K562 (cell line): ENCODE data around the gene LRRTM2. TPM values are rescaled to one million over a fixed set of nuclear protein-coding genes. Genes with fewer than 3 reads are reported as not detected.

Experiments used
- ATAC-seq: fragments of 200-7000 bp; cut with Tn5 transposase; 3 replicates; pipeline ENCODE4 v1.9.1; 2020; ENCODE audit warnings: moderate library complexity
- BruUV-seq: library from RNA; stranded (reverse); fragments of 400-500 nt; replicated peaks from 2 replicates; lab custom pipeline; 2021; lab: Mats Ljungman, UMichigan
- CTCF ChIA-PET: fragments of 300-600 bp; formaldehyde crosslinking; extraction: SDS; loops from one replicate; lab custom pipeline; 2021; ENCODE audit warnings: low intra/inter-chr PET ratio; lab: Yijun Ruan, JAX
- POLR2A ChIA-PET: fragments of 300-600, 350-650 bp; sonication (Branson Sonifier 250); formaldehyde crosslinking; extraction: SDS; loops from one replicate; lab custom pipeline; 2021; ENCODE audit warnings: antibody characterized with exemption, inconsistent platforms; lab: Yijun Ruan, JAX
- DNase-seq, 4 experiments: peaks; one replicate each; pipeline versions ENCODE4 v3.0.0 to v3.0.0-alpha.2; 2011 to 2018; ENCODE audit warnings: low spot score in 3 of 4, mixed read lengths in 3 of 4; ENCODE audit errors: extremely low read depth in 1 of 4
- FAIRE-seq: peaks from 2 replicates; lab custom pipeline; 2011; peaks lifted over from hg19 to GRCh38; lab: Jason Lieb, UNC
- H2AFZ ChIP-seq: 2 replicates; pipeline ENCODE4 v1.6.0; 2011; ENCODE audit warnings: low read depth, low read length, control low read depth, inconsistent platforms
- H3K27ac ChIP-seq: fragments of 200-600 bp; 3 replicates; pipeline ENCODE4 v1.8.0; 2011; ENCODE audit warnings: low read depth, mild to moderate bottlenecking, control low read depth, inconsistent platforms, low read length, moderate library complexity, mixed read lengths; ENCODE audit errors: extremely low read depth
- H3K27me3 ChIP-seq, 2 experiments: fragments of 300-600 bp in 1 of 2; 2 replicates in 1 of 2; 3 replicates in 1 of 2; pipeline versions ENCODE4 v1.6.0 to v1.8.0; 2011; ENCODE audit warnings: inconsistent platforms in 2 of 2, low read length in 2 of 2, mild to moderate bottlenecking in 1 of 2, mixed read lengths in 1 of 2, moderate library complexity in 1 of 2; ENCODE audit not compliant: control insufficient read depth in 2 of 2, insufficient read depth in 2 of 2
- H3K36me3 ChIP-seq: fragments of 300-600 bp; 3 replicates; pipeline ENCODE4 v1.8.0; 2011; ENCODE audit warnings: mild to moderate bottlenecking, low read length, inconsistent platforms; ENCODE audit not compliant: control insufficient read depth, insufficient read depth
- H3K4me1 ChIP-seq, 2 experiments: fragments of 200-600 bp in 1 of 2; replicated peaks in 1 of 2; 2 replicates in 1 of 2; 3 replicates in 1 of 2; pipeline versions ENCODE4 v1.5.1 to v1.8.0; 2011; ENCODE audit warnings: inconsistent platforms in 2 of 2, low read length in 2 of 2, mild to moderate bottlenecking in 1 of 2, mixed read lengths in 1 of 2, moderate library complexity in 1 of 2; ENCODE audit not compliant: control insufficient read depth in 2 of 2, insufficient read depth in 2 of 2
- H3K4me2 ChIP-seq: 2 replicates; pipeline ENCODE4 v1.6.1; 2011; ENCODE audit warnings: low read length, control low read depth, inconsistent platforms, mixed read lengths; ENCODE audit not compliant: insufficient read depth
- H3K4me3 ChIP-seq: fragments of 200-600 bp; sonication (generic), shearing (Covaris generic); 2 replicates; pipeline ENCODE4 v1.5.1; 2016; ENCODE audit warnings: control low read depth, inconsistent platforms
- H3K79me2 ChIP-seq: fragments of 200-600 bp; 3 replicates; pipeline ENCODE4 v1.8.0; 2011; ENCODE audit warnings: low read length, inconsistent platforms; ENCODE audit not compliant: control insufficient read depth, insufficient read depth
- H3K9ac ChIP-seq, 2 experiments: 2 replicates each; pipeline versions ENCODE4 v1.6.0 to v1.6.1; 2011; ENCODE audit warnings: low read depth in 2 of 2, low read length in 2 of 2, control low read depth in 1 of 2, inconsistent platforms in 1 of 2, mild to moderate bottlenecking in 1 of 2, mixed read lengths in 1 of 2; ENCODE audit not compliant: insufficient read depth in 1 of 2
- H3K9me1 ChIP-seq: one replicate; pipeline ENCODE4 v1.6.0; 2011; ENCODE audit warnings: inconsistent platforms, mild to moderate bottlenecking, low read length, moderate library complexity; ENCODE audit not compliant: control insufficient read depth, insufficient read depth
- H3K9me3 ChIP-seq: replicated peaks from 2 replicates; pipeline ENCODE4 v1.5.1; 2011; ENCODE audit warnings: low read depth, low read length, inconsistent platforms; ENCODE audit not compliant: control insufficient read depth, insufficient read depth
- H4K20me1 ChIP-seq: replicated peaks from 2 replicates; pipeline ENCODE4 v1.6.1; 2011; ENCODE audit warnings: low read length, inconsistent platforms, mixed read lengths; ENCODE audit not compliant: control insufficient read depth, insufficient read depth
- ATF3 ChIP-seq, 2 experiments: fragments of 450-650 bp in 1 of 2; sonication (generic) in 1 of 2; formaldehyde crosslinking in 1 of 2; IDR thresholded peaks in 1 of 2; conservative IDR thresholded peaks in 1 of 2; 2 replicates each; pipeline versions ENCODE4 v1.6.1 to v1.8.1; 2016 to 2023; ENCODE audit warnings: mild to moderate bottlenecking in 2 of 2, moderate library complexity in 2 of 2, inconsistent platforms in 1 of 2, missing genetic modification reagents in 1 of 2
- ATF7 ChIP-seq: fragments of 450-650 bp; IDR thresholded peaks from 2 replicates; pipeline ENCODE4 v1.7.1; 2014; ENCODE audit warnings: mild to moderate bottlenecking, moderate library complexity
- E2F1 ChIP-seq: sonication (generic); formaldehyde crosslinking; IDR thresholded peaks from 2 replicates; pipeline ENCODE4 v1.8.1; 2023; ENCODE audit warnings: mild to moderate bottlenecking, missing genetic modification reagents, moderate library complexity
- ELK1 ChIP-seq: sonication (generic); formaldehyde crosslinking; IDR thresholded peaks from 2 replicates; pipeline ENCODE4 v1.8.1; 2022; ENCODE audit warnings: missing genetic modification reagents
- ELK3 ChIP-seq: fragments of 450-650 bp; formaldehyde crosslinking; IDR thresholded peaks from 2 replicates; pipeline ENCODE4 v1.4.0; 2020; ENCODE audit warnings: mild to moderate bottlenecking
- POLR2B ChIP-seq: fragments of 450-650 bp; IDR thresholded peaks from 2 replicates; pipeline ENCODE4 v1.6.1; 2018; ENCODE audit warnings: low read depth; ENCODE audit not compliant: partially characterized antibody
- PTBP1 ChIP-seq: fragments of 200-400 bp; formaldehyde crosslinking; IDR thresholded peaks from 2 replicates; pipeline ENCODE4 v1.6.1; 2017; ENCODE audit warnings: low read depth, low read length
- SMAD4 ChIP-seq: fragments of 250-450 bp; sonication (Bioruptor Pico); conservative IDR thresholded peaks from 2 replicates; pipeline ENCODE4 v1.8.0; 2021; ENCODE audit warnings: inconsistent platforms, mild to moderate bottlenecking, moderate library complexity
- TBL1XR1 ChIP-seq, 2 experiments: IDR thresholded peaks; 2 replicates each; pipeline ENCODE4 v1.6.1; 2012; ENCODE audit warnings: improper control_type of control experiment in 2 of 2, low read length in 2 of 2, mild to moderate bottlenecking in 1 of 2
- ZNF584 ChIP-seq: fragments of 200-800 bp; sonication (Bioruptor generic); IDR thresholded peaks from 2 replicates; pipeline ENCODE4 v1.6.1; 2016; ENCODE audit warnings: low read depth, mild to moderate bottlenecking, missing genetic modification characterization, missing compliant biosample characterization
- ZNF740 ChIP-seq, 3 experiments: fragments of 200-800 bp in 1 of 3; sonication (Bioruptor generic) in 1 of 3; sonication (generic) in 1 of 3; formaldehyde crosslinking in 1 of 3; IDR thresholded peaks; 2 replicates each; pipeline versions ENCODE4 v1.6.1 to v1.8.0; 2016 to 2022; ENCODE audit warnings: mild to moderate bottlenecking in 2 of 3, missing compliant biosample characterization in 2 of 3, missing genetic modification characterization in 2 of 3, missing genetic modification reagents in 1 of 3
- WGBS: fragments of 100-300 bp; shearing (Covaris generic); methylation state at CpG from one replicate; pipeline ENCODE4 v1.1.6; 2016; ENCODE audit warnings: low coverage, mixed read lengths; ENCODE audit not compliant: insufficient coverage; ENCODE audit errors: missing lambda C conversion rate; 5-methylcytosine and 5-hydroxymethylcytosine counted together
- in situ Hi-C: fragments of 300-500 bp; cut with MboI; formaldehyde crosslinking; loops from 4 replicates; pipeline ENCODE4 v1.15.0; 2018; ENCODE audit warnings: inconsistent platforms, mixed read lengths
- intact Hi-C: fragments of 100-400 bp; cut with micrococcal nuclease; formaldehyde crosslinking; loops from 2 replicates; pipeline ENCODE4 v1.14.2; 2022
- polyA plus RNA-seq, 8 experiments: library from polyadenylated mRNA; depleted of rRNA in 4 of 8; stranded (reverse) in 5 of 8; unstranded in 3 of 8; fragments of >200 nt; fragmentation: Nextera tagmentation in 2 of 8; fragmentation: Illumina TruSeq in 1 of 8; extraction: Ambion mirVana in 2 of 8; extraction: Trizol in 1 of 8; gene quantifications; 2 replicates each; pipeline versions ENCODE4 v1.2.1 to v1.2.3, GENCODE V29; 2011 to 2014; ENCODE audit warnings: inconsistent platforms in 1 of 8, missing spikeins in 1 of 8
- total RNA-seq, 7 experiments: library from RNA; depleted of rRNA in 6 of 7; stranded (reverse); fragments of >200 nt in 6 of 7; fragmentation: Illumina TruSeq in 2 of 7; extraction: Trizol in 2 of 7; gene quantifications; 2 replicates each; pipeline versions ENCODE4 v1.2.1 to v1.2.3, GENCODE V29; 2011 to 2021; ENCODE audit warnings: low replicate concordance in 1 of 7

The LRRTM2 gene
- total and polyA plus RNA-seq, 9 of the 15 experiments (the other 6 are each of a cell fraction or from before 2014, with no cell fraction given) = under 0.01 to 0.07 (median 0.03) TPM; not detected in 4

GRCh38 chr5:138874771-138875551, at the start of gene LRRTM2 (continued):
- TF ChIP-seq ATF7 (peak; percentile 41; the same call in 1 of the 2 replicates), ATF3 (IDR thresholded peaks at IDR 0.05) (peak; percentile 59; the same call in 1 of the 2 replicates), ATF3 (CRISPR knock-in tag; conservative IDR thresholded peaks at IDR 0.05) (no peak), POLR2B (no peak), SMAD4 (no peak)

- Histone ChIP-seq H3K27ac (no peak overlapping the region), H3K27me3 (no peaks in the 10 kb centered on the region), H4K20me1 (peaks cover under 1% of the 10 kb centered on the region; the same call in 1 of the 2 replicates), H3K79me2 (no peaks in the 10 kb centered on the region), H3K9me1 (no peaks in the 10 kb centered on the region), H3K9me3 (no peaks in the 10 kb centered on the region), H3K36me3 (peaks cover 36% of the 10 kb centered on the region), H3K4me1 (no peaks in the 10 kb centered on the region), H2AFZ (no peak overlapping the region), H3K4me2 (no peak overlapping the region), H3K9ac (no peak overlapping the region), H3K4me3 (no peak overlapping the region)
- no peak for DNase-seq
- ATAC-seq = peak; percentile 79
- WGBS = 51% methylated on average over 2 of the region's 2 CpGs
- ChIA-PET POLR2A (no interaction called here), CTCF (no interaction called here)
- no peak for FAIRE-seq
- intact Hi-C loops (no loop called here), in situ Hi-C loops (no loop called here)
- no TSS peak for BruUV-seq
- TF ChIP-seq E2F1 (CRISPR knock-in tag) = no peak
- no peak for TF ChIP-seq TBL1XR1 (IDR thresholded peaks at IDR 0.05; ENCODE audit: low read length in 2 of 2)
- no peak for TF ChIP-seq ZNF584
- no peak for TF ChIP-seq ELK1 (CRISPR knock-in tag)
- no peak for TF ChIP-seq ELK3 (CRISPR knock-in tag)
- peak; percentile 35; the same call in 1 of the 2 replicates for TF ChIP-seq ZNF740 (CRISPR knock-in tag; IDR thresholded peaks at IDR 0.05)
- TF ChIP-seq ZNF740 (tag; IDR thresholded peaks at IDR 0.05) = no peak
- TF ChIP-seq PTBP1 = no peak
Measured at GRCh38 chr5:138922494-138922893, 47.4 kb upstream of the LRRTM2 start.
